CD4-positive, alpha-beta T cell (primary cell): ENCODE measurements around the gene SLC23A1. TPM values are rescaled to one million over a fixed set of nuclear protein-coding genes. Genes with fewer than 3 reads are reported as not detected.

Source experiments
- ATAC-seq: fragments of 200-7000 bp; cut with Tn5 transposase; one replicate; pipeline ENCODE4 v1.10.0; 2022; ENCODE audit warnings: mild to moderate bottlenecking; ENCODE audit not compliant: poor library complexity
- CTCF ChIA-PET: fragments of 350-600 bp; sonication (Branson Sonifier 250); formaldehyde crosslinking; loops from one replicate; lab custom pipeline; 2021; ENCODE audit warnings: antibody characterized with exemption, inconsistent platforms; lab: Charles Lee
- POLR2A ChIA-PET: fragments of 350-600 bp; sonication (Branson Sonifier 250); formaldehyde crosslinking; loops from one replicate; lab custom pipeline; 2021; ENCODE audit warnings: antibody characterized with exemption, inconsistent platforms; lab: Charles Lee
- DNase-seq, 14 experiments: peaks; one replicate each; pipeline ENCODE4 v3.0.0-alpha.2; 2013 to 2020; ENCODE audit warnings: mixed read lengths in 2 of 14
- H3K27ac ChIP-seq, 2 donors: one replicate each; pipeline versions ENCODE4 v1.5.1 to v1.7.0; 2013; ENCODE audit warnings: low read length in 2 of 2, low read depth in 1 of 2, mild to moderate bottlenecking in 1 of 2
- H3K27me3 ChIP-seq, 2 experiments: 1 replicate in 1 of 2; 2 replicates in 1 of 2; pipeline versions ENCODE4 v1.6.1 to v1.7.0; 2013; ENCODE audit warnings: low read length in 2 of 2, control low read depth in 1 of 2, mild to moderate bottlenecking in 1 of 2, moderate library complexity in 1 of 2; ENCODE audit not compliant: insufficient read depth in 2 of 2, control insufficient read depth in 1 of 2
- H3K36me3 ChIP-seq: one replicate; pipeline ENCODE4 v1.6.1; 2013; ENCODE audit warnings: low read length, control low read depth; ENCODE audit not compliant: insufficient read depth
- H3K4me1 ChIP-seq: one replicate; pipeline ENCODE4 v1.6.1; 2013; ENCODE audit warnings: low read length, control low read depth; ENCODE audit not compliant: insufficient read depth
- H3K4me3 ChIP-seq: one replicate; pipeline ENCODE4 v1.5.1; 2013; ENCODE audit warnings: mild to moderate bottlenecking, low read length, moderate library complexity
- H3K9me3 ChIP-seq, 2 experiments: 1 replicate in 1 of 2; 2 replicates in 1 of 2; pipeline versions ENCODE4 v1.6.1 to v1.7.0; 2013; ENCODE audit warnings: low read length in 2 of 2, mild to moderate bottlenecking in 2 of 2, control low read depth in 1 of 2, moderate library complexity in 1 of 2; ENCODE audit not compliant: control insufficient read depth in 1 of 2, insufficient read depth in 1 of 2
- H3K27ac Mint-ChIP-seq: one replicate; pipeline ENCODE4 v1.8.0; 2020; ENCODE audit warnings: mixed read lengths
- H3K27me3 Mint-ChIP-seq: one replicate; pipeline ENCODE4 v1.8.0; 2021; ENCODE audit warnings: mixed read lengths
- H3K36me3 Mint-ChIP-seq: one replicate; pipeline ENCODE4 v1.8.0; 2021; ENCODE audit warnings: low read depth, mixed read lengths
- H3K4me1 Mint-ChIP-seq: one replicate; pipeline ENCODE4 v1.8.0; 2021; ENCODE audit warnings: low read depth, mixed read lengths
- H3K4me3 Mint-ChIP-seq: one replicate; pipeline ENCODE4 v1.8.0; 2020; ENCODE audit warnings: mild to moderate bottlenecking, mixed read lengths
- H3K9me3 Mint-ChIP-seq: one replicate; pipeline ENCODE4 v1.8.0; 2020; ENCODE audit warnings: mixed read lengths
- CTCF ChIP-seq: fragments of 200-600 bp; IDR thresholded peaks from one replicate; pipeline ENCODE4 v1.8.0; 2022; ENCODE audit warnings: antibody characterized with exemption, mild to moderate bottlenecking
- intact Hi-C, 2 experiments: fragments of 100-400 bp; cut with DNase I in 1 of 2; cut with micrococcal nuclease in 1 of 2; formaldehyde crosslinking; loops; one replicate each; pipeline versions ENCODE4 v1.15.1 to v1.9.0; 2023 to 2025; cut with DNase I, micrococcal nuclease
- total RNA-seq, 174 experiments: library from RNA in 2 of 174; stranded (reverse) in 2 of 174; gene quantifications; one replicate each; pipeline ENCODE4 v1.2.3 and lab custom pipeline; 2021 to 2026

SLC23A1 gene
- total RNA-seq, 2 experiments from 2014 or later, result not detected

DNA sequence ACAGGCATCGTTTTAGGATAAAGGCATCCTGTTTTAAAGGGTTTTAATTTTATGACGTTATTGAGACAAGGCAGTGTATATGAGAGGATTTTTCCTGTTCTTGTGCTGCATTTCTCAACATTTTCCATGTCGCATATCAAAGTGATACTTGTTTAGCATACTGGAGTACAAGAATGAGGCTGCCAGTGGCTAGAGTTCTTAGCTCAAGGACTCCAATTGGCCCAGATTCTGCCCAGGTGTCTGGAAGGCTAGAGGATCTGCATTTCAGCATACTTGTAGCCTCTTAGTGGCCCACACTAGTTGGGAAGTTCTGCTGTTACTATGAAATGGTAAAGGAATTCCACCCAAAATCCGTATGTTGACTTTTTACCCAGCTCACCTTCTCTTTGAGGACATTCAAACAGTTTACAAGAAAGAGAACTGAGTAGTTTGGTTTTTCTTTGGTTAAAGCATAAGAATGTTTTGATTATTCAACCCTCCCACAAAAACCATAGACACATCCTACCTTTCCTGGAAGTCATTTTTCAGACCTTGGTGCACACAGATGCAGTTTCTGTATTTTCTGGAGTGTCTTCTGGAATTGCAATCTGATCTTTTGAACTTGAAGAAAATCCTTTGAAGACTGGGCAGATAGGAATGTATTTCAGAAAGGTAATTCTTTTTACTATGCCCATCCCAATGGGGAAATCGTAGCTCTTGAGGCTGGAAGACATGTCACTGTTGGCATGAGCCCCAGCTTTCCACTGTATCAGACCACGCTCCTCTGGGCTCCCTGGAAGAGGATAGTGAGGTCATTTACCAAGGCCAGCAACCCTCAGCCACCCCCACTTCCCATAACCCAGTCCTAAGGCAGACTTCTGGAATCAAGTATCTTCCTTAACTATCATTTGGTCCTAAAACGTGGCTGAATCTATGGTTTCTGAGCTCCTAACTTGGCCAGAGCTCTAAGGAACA is 11.3 kb downstream of the SLC23A1 start:
- Histone ChIP-seq H3K36me3 (peaks cover 50% of the 10 kb centered on the region), H3K4me1 (no peaks in the 10 kb centered on the region), H3K4me3 (no peak overlapping the region), H3K27me3 (no peaks in the 10 kb centered on the region), H3K27ac (no peak overlapping the region), H3K9me3 (no peaks in the 10 kb centered on the region)
- Mint-ChIP-seq H3K4me1 (no peaks in the 10 kb centered on the region), H3K36me3 (peaks cover 67% of the 10 kb centered on the region), H3K9me3 (no peaks in the 10 kb centered on the region), H3K4me3 (no peak overlapping the region), H3K27me3 (no peaks in the 10 kb centered on the region), H3K27ac (no peak overlapping the region)
- ChIA-PET CTCF (interaction anchor here (0.6 kb wide), 1 partner anchor 9 kb away, joined by 3 read pairs; no protein-coding TSS in a partner anchor), POLR2A (interaction anchor here (0.6 to 1.4 kb wide), 3 partner anchors 26 to 39 kb away, joined by 3 to 4 read pairs (median 3); partner anchors contain the start of gene PAIP2)
- ATAC-seq (no peak), DNase-seq (no peak)
- TF ChIP-seq CTCF, result no peak
- intact Hi-C loops, result no loop called here

DNA sequence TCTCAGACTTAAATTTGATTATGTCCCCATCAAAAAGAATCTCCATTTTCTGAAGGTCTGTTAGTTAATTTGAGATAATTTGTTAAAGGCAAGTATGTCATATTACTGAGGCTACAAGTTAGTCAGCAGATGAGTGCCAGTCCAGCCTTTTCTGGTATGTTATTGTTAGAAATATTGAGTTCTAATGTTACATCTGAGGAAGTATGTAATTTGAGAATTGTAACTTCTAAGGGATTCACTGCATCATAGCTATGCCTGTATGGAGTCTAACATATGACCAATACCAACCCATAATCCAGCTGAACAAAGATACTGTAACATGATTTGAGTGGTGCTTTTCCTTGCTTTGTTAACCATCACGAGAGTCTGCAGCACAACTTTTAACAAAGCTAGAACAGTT is 13.9 kb downstream of the SLC23A1 start:
- H3K4me3 ChIP-seq, result no peak overlapping the region
- no peaks in the 10 kb centered on the region for H3K4me1 ChIP-seq
- Mint-ChIP-seq H3K27ac (no peak overlapping the region), H3K27me3 (no peaks in the 10 kb centered on the region), H3K9me3 (no peaks in the 10 kb centered on the region), H3K4me1 (no peaks in the 10 kb centered on the region), H3K36me3 (peaks cover 81% of the 10 kb centered on the region), H3K4me3 (no peak overlapping the region)
- H3K27me3 ChIP-seq, result no peaks in the 10 kb centered on the region
- DNase-seq (no peak), ATAC-seq (no peak)
- intact Hi-C loops, result no loop called here
- CTCF ChIA-PET, result no interaction called here
- POLR2A ChIA-PET, result interaction anchor here (1.2 kb wide), 1 partner anchor 27 kb away, joined by 3 read pairs; no protein-coding TSS in a partner anchor
- no peak for TF ChIP-seq CTCF
- peaks cover 75% of the 10 kb centered on the region for H3K36me3 ChIP-seq
- H3K27ac ChIP-seq, result no peak overlapping the region
- no peaks in the 10 kb centered on the region for H3K9me3 ChIP-seq

- ChIA-PET POLR2A (interaction anchor here (1.2 kb wide), 1 partner anchor 26 kb away, joined by 3 read pairs; no protein-coding TSS in a partner anchor), CTCF (no interaction called here)
- TF ChIP-seq CTCF, result no peak
- H3K9me3 ChIP-seq, result no peaks in the 10 kb centered on the region
- ATAC-seq, result no peak
- no peaks in the 10 kb centered on the region for H3K4me1 Mint-ChIP-seq
- H3K36me3 ChIP-seq, result peaks cover 78% of the 10 kb centered on the region
- no peak overlapping the region for H3K4me3 ChIP-seq
- H3K27ac ChIP-seq, result no peak overlapping the region
- no peaks in the 10 kb centered on the region for H3K27me3 Mint-ChIP-seq
- peaks cover 82% of the 10 kb centered on the region for H3K36me3 Mint-ChIP-seq
- no peaks in the 10 kb centered on the region for H3K4me1 ChIP-seq
- intact Hi-C loops, result no loop called here
- no peaks in the 10 kb centered on the region for H3K9me3 Mint-ChIP-seq
- no peak overlapping the region for H3K27ac Mint-ChIP-seq
- peak in 1 of 14 experiments; percentile 25 for DNase-seq
- no peaks in the 10 kb centered on the region for H3K27me3 ChIP-seq
- no peak overlapping the region for H3K4me3 Mint-ChIP-seq
Observed at GRCh38 chr5:139368613-139369012, 14.5 kb downstream of the SLC23A1 start.
